HG02610 (cell line): Measurements from ENCODE around the gene TMED1.

Experiments used
- ATAC-seq: cut with Tn5 transposase; IDR thresholded peaks from one replicate; pipeline ENCODE4 v1.9.1; 2021; ENCODE audit warnings: mild to moderate bottlenecking, moderate library complexity; ENCODE audit not compliant: unreplicated experiment

Gene TMED1

GRCh38 chr19:10812196-10812595 lies 23.8 kb downstream of the TMED1 start:
- no peak for ATAC-seq

GRCh38 chr19:10811391-10812111 lies 24.5 kb downstream of the TMED1 start:
- ATAC-seq = no peak

GRCh38 chr19:10809651-10810285 lies 26.2 kb downstream of the TMED1 start:
- ATAC-seq = no peak

GRCh38 chr19:10808937-10809649 lies 26.9 kb downstream of the TMED1 start:
- no peak for ATAC-seq

- no peak for ATAC-seq
These were observed 30.2 kb downstream of the TMED1 start for GRCh38 chr19:10805758-10806247.

GRCh38 chr19:10805065-10805757 lies 30.8 kb downstream of the TMED1 start:
- ATAC-seq = no peak

GRCh38 chr19:10803252-10803651 lies 32.8 kb downstream of the TMED1 start:
- no peak for ATAC-seq

GRCh38 chr19:10802479-10802878 lies 33.5 kb downstream of the TMED1 start:
- ATAC-seq = no peak

GRCh38 chr19:10800488-10800887 lies 35.5 kb downstream of the TMED1 start:
- no peak for ATAC-seq

GRCh38 chr19:10797541-10798256 lies 38.3 kb downstream of the TMED1 start:
- peak; percentile 40 for ATAC-seq

GRCh38 chr19:10797078-10797477 lies 38.9 kb downstream of the TMED1 start:
- no peak for ATAC-seq

GRCh38 chr19:10796653-10797052 lies 39.4 kb downstream of the TMED1 start:
- no peak for ATAC-seq

GRCh38 chr19:10789866-10790265 lies 46.1 kb downstream of the TMED1 start:
- ATAC-seq = no peak

GRCh38 chr19:10788146-10788545 lies 47.9 kb downstream of the TMED1 start:
- no peak for ATAC-seq

- no peak for ATAC-seq
These were observed 51.8 kb downstream of the TMED1 start for GRCh38 chr19:10784257-10784656.

GRCh38 chr19:10782795-10783194 lies 53.2 kb downstream of the TMED1 start:
- no peak for ATAC-seq
